K562 (cell line): ENCODE results near the gene GPSM3. TPM values are rescaled to one million over a fixed set of nuclear protein-coding genes. Genes with fewer than 3 reads are reported as not detected.

Experiments
- ATAC-seq: fragments of 200-7000 bp; cut with Tn5 transposase; 3 replicates; pipeline ENCODE4 v1.9.1; 2020; ENCODE audit warnings: moderate library complexity
- BruUV-seq: library from RNA; stranded (reverse); fragments of 400-500 nt; replicated peaks from 2 replicates; lab custom pipeline; 2021; lab: Mats Ljungman, UMichigan
- CTCF ChIA-PET: fragments of 300-600 bp; formaldehyde crosslinking; extraction: SDS; loops from one replicate; lab custom pipeline; 2021; ENCODE audit warnings: low intra/inter-chr PET ratio; lab: Yijun Ruan, JAX
- POLR2A ChIA-PET: fragments of 300-600, 350-650 bp; sonication (Branson Sonifier 250); formaldehyde crosslinking; extraction: SDS; loops from one replicate; lab custom pipeline; 2021; ENCODE audit warnings: antibody characterized with exemption, inconsistent platforms; lab: Yijun Ruan, JAX
- DNase-seq, 4 experiments: peaks; one replicate each; pipeline versions ENCODE4 v3.0.0 to v3.0.0-alpha.2; 2011 to 2018; ENCODE audit warnings: low spot score in 3 of 4, mixed read lengths in 3 of 4; ENCODE audit errors: extremely low read depth in 1 of 4
- FAIRE-seq: peaks from 2 replicates; lab custom pipeline; 2011; peaks lifted over from hg19 to GRCh38; lab: Jason Lieb, UNC
- H2AFZ ChIP-seq: 2 replicates; pipeline ENCODE4 v1.6.0; 2011; ENCODE audit warnings: low read depth, low read length, control low read depth, inconsistent platforms
- H3K27ac ChIP-seq: fragments of 200-600 bp; 3 replicates; pipeline ENCODE4 v1.8.0; 2011; ENCODE audit warnings: low read depth, mild to moderate bottlenecking, control low read depth, inconsistent platforms, low read length, moderate library complexity, mixed read lengths; ENCODE audit errors: extremely low read depth
- H3K27me3 ChIP-seq, 2 experiments: fragments of 300-600 bp in 1 of 2; 2 replicates in 1 of 2; 3 replicates in 1 of 2; pipeline versions ENCODE4 v1.6.0 to v1.8.0; 2011; ENCODE audit warnings: inconsistent platforms in 2 of 2, low read length in 2 of 2, mild to moderate bottlenecking in 1 of 2, mixed read lengths in 1 of 2, moderate library complexity in 1 of 2; ENCODE audit not compliant: control insufficient read depth in 2 of 2, insufficient read depth in 2 of 2
- H3K36me3 ChIP-seq: fragments of 300-600 bp; 3 replicates; pipeline ENCODE4 v1.8.0; 2011; ENCODE audit warnings: mild to moderate bottlenecking, low read length, inconsistent platforms; ENCODE audit not compliant: control insufficient read depth, insufficient read depth
- H3K4me1 ChIP-seq, 2 experiments: fragments of 200-600 bp in 1 of 2; replicated peaks in 1 of 2; 2 replicates in 1 of 2; 3 replicates in 1 of 2; pipeline versions ENCODE4 v1.5.1 to v1.8.0; 2011; ENCODE audit warnings: inconsistent platforms in 2 of 2, low read length in 2 of 2, mild to moderate bottlenecking in 1 of 2, mixed read lengths in 1 of 2, moderate library complexity in 1 of 2; ENCODE audit not compliant: control insufficient read depth in 2 of 2, insufficient read depth in 2 of 2
- H3K4me2 ChIP-seq: 2 replicates; pipeline ENCODE4 v1.6.1; 2011; ENCODE audit warnings: low read length, control low read depth, inconsistent platforms, mixed read lengths; ENCODE audit not compliant: insufficient read depth
- H3K4me3 ChIP-seq: fragments of 200-600 bp; sonication (generic), shearing (Covaris generic); 2 replicates; pipeline ENCODE4 v1.5.1; 2016; ENCODE audit warnings: control low read depth, inconsistent platforms
- H3K79me2 ChIP-seq: fragments of 200-600 bp; 3 replicates; pipeline ENCODE4 v1.8.0; 2011; ENCODE audit warnings: low read length, inconsistent platforms; ENCODE audit not compliant: control insufficient read depth, insufficient read depth
- H3K9ac ChIP-seq, 2 experiments: 2 replicates each; pipeline versions ENCODE4 v1.6.0 to v1.6.1; 2011; ENCODE audit warnings: low read depth in 2 of 2, low read length in 2 of 2, control low read depth in 1 of 2, inconsistent platforms in 1 of 2, mild to moderate bottlenecking in 1 of 2, mixed read lengths in 1 of 2; ENCODE audit not compliant: insufficient read depth in 1 of 2
- H3K9me1 ChIP-seq: one replicate; pipeline ENCODE4 v1.6.0; 2011; ENCODE audit warnings: inconsistent platforms, mild to moderate bottlenecking, low read length, moderate library complexity; ENCODE audit not compliant: control insufficient read depth, insufficient read depth
- H3K9me3 ChIP-seq: replicated peaks from 2 replicates; pipeline ENCODE4 v1.5.1; 2011; ENCODE audit warnings: low read depth, low read length, inconsistent platforms; ENCODE audit not compliant: control insufficient read depth, insufficient read depth
- H4K20me1 ChIP-seq: replicated peaks from 2 replicates; pipeline ENCODE4 v1.6.1; 2011; ENCODE audit warnings: low read length, inconsistent platforms, mixed read lengths; ENCODE audit not compliant: control insufficient read depth, insufficient read depth
- NFE2L1 ChIP-seq: fragments of 450-650 bp; IDR thresholded peaks from 2 replicates; pipeline ENCODE4 v1.6.1; 2016; ENCODE audit warnings: missing genetic modification characterization, low read depth, mild to moderate bottlenecking, missing compliant biosample characterization, moderate library complexity, borderline replicate concordance
- ZBTB7A ChIP-seq: IDR thresholded peaks from 2 replicates; pipeline ENCODE4 v1.6.1; 2011; ENCODE audit warnings: low read depth, mild to moderate bottlenecking, low read length, moderate library complexity, borderline replicate concordance; ENCODE audit not compliant: control insufficient read depth
- ZNF695 ChIP-seq: fragments of 450-650 bp; formaldehyde crosslinking; IDR thresholded peaks from 2 replicates; pipeline ENCODE4 v1.4.0; 2020; ENCODE audit warnings: mild to moderate bottlenecking, moderate library complexity
- WGBS: fragments of 100-300 bp; shearing (Covaris generic); methylation state at CpG from one replicate; pipeline ENCODE4 v1.1.6; 2016; ENCODE audit warnings: low coverage, mixed read lengths; ENCODE audit not compliant: insufficient coverage; ENCODE audit errors: missing lambda C conversion rate; 5-methylcytosine and 5-hydroxymethylcytosine counted together
- in situ Hi-C: fragments of 300-500 bp; cut with MboI; formaldehyde crosslinking; loops from 4 replicates; pipeline ENCODE4 v1.15.0; 2018; ENCODE audit warnings: inconsistent platforms, mixed read lengths
- intact Hi-C: fragments of 100-400 bp; cut with micrococcal nuclease; formaldehyde crosslinking; loops from 2 replicates; pipeline ENCODE4 v1.14.2; 2022
- polyA plus RNA-seq, 8 experiments: library from polyadenylated mRNA; depleted of rRNA in 4 of 8; stranded (reverse) in 5 of 8; unstranded in 3 of 8; fragments of >200 nt; fragmentation: Nextera tagmentation in 2 of 8; fragmentation: Illumina TruSeq in 1 of 8; extraction: Ambion mirVana in 2 of 8; extraction: Trizol in 1 of 8; gene quantifications; 2 replicates each; pipeline versions ENCODE4 v1.2.1 to v1.2.3, GENCODE V29; 2011 to 2014; ENCODE audit warnings: inconsistent platforms in 1 of 8, missing spikeins in 1 of 8
- total RNA-seq, 7 experiments: library from RNA; depleted of rRNA in 6 of 7; stranded (reverse); fragments of >200 nt in 6 of 7; fragmentation: Illumina TruSeq in 2 of 7; extraction: Trizol in 2 of 7; gene quantifications; 2 replicates each; pipeline versions ENCODE4 v1.2.1 to v1.2.3, GENCODE V29; 2011 to 2021; ENCODE audit warnings: low replicate concordance in 1 of 7
- TF ChIP-seq, protein P1 (sequence below): fragments of 450-650 bp; formaldehyde crosslinking; IDR thresholded peaks from 2 replicates; pipeline ENCODE4 v1.4.0; 2020; ENCODE audit warnings: mild to moderate bottlenecking, mixed read lengths
- TF ChIP-seq, protein P2 (sequence below), 2 experiments: fragments of 450-650 bp in 1 of 2; IDR thresholded peaks; 2 replicates each; pipeline ENCODE4 v1.6.1; 2011 to 2017; ENCODE audit warnings: low read depth in 2 of 2, antibody characterized with exemption in 1 of 2, borderline replicate concordance in 1 of 2, low read length in 1 of 2, mild to moderate bottlenecking in 1 of 2, mixed read lengths in 1 of 2; ENCODE audit not compliant: control insufficient read depth in 1 of 2

GPSM3 gene
- total and polyA plus RNA-seq, 9 of the 15 experiments (the other 6 are each of a cell fraction or from before 2014, with no cell fraction given) = 5.3 to 42.6 (median 24.4) TPM

DNA sequence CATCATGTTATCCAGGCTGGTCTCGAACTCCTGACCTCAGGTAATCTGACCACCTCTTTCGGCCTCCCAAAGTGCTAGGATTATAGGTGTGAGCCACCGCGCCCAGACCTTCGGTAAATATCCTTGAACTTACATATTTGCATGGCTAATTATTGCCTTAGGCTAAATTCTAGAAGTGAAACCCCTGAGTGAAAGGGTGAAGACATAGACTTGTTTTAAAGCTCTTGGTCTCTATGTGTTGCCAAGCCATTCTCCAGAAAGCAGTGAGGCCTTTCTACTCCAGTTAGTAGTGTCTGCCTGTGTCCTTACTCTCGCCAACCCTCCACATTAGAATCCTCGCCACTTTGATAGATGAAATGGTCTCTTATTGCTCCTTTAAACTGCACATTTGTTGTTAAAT is 34.0 kb upstream of the GPSM3 start:
- in situ Hi-C loops = no loop called here

More for the DNA sequence above, 34.0 kb upstream of the GPSM3 start:
- Histone ChIP-seq H2AFZ (no peak overlapping the region), H3K4me3 (no peak overlapping the region), H3K9me1 (no peaks in the 10 kb centered on the region), H4K20me1 (no peaks in the 10 kb centered on the region; the same call in none of the 2 replicates), H3K9ac (no peak overlapping the region), H3K27ac (no peak overlapping the region), H3K36me3 (no peaks in the 10 kb centered on the region), H3K9me3 (no peaks in the 10 kb centered on the region), H3K79me2 (no peaks in the 10 kb centered on the region), H3K4me2 (no peak overlapping the region), H3K27me3 (peaks cover 14 to 32% of the 10 kb centered on the region in 2 experiments; a peak in 4 of 5 replicates), H3K4me1 (no peaks in the 10 kb centered on the region; a peak in 1 of 5 replicates)
- ChIA-PET CTCF (no interaction called here), POLR2A (no interaction called here)
- DNase-seq (no peak), ATAC-seq (no peak), FAIRE-seq (no peak)
- TF ChIP-seq, protein P1, sequence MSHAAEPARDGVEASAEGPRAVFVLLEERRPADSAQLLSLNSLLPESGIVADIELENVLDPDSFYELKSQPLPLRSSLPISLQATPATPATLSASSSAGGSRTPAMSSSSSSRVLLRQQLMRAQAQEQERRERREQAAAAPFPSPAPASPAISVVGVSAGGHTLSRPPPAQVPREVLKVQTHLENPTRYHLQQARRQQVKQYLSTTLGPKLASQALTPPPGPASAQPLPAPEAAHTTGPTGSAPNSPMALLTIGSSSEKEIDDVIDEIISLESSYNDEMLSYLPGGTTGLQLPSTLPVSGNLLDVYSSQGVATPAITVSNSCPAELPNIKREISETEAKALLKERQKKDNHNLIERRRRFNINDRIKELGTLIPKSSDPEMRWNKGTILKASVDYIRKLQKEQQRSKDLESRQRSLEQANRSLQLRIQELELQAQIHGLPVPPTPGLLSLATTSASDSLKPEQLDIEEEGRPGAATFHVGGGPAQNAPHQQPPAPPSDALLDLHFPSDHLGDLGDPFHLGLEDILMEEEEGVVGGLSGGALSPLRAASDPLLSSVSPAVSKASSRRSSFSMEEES = no peak
- no peak for TF ChIP-seq ZNF695
- no peak for TF ChIP-seq NFE2L1 (tag)
- TF ChIP-seq, protein P2, sequence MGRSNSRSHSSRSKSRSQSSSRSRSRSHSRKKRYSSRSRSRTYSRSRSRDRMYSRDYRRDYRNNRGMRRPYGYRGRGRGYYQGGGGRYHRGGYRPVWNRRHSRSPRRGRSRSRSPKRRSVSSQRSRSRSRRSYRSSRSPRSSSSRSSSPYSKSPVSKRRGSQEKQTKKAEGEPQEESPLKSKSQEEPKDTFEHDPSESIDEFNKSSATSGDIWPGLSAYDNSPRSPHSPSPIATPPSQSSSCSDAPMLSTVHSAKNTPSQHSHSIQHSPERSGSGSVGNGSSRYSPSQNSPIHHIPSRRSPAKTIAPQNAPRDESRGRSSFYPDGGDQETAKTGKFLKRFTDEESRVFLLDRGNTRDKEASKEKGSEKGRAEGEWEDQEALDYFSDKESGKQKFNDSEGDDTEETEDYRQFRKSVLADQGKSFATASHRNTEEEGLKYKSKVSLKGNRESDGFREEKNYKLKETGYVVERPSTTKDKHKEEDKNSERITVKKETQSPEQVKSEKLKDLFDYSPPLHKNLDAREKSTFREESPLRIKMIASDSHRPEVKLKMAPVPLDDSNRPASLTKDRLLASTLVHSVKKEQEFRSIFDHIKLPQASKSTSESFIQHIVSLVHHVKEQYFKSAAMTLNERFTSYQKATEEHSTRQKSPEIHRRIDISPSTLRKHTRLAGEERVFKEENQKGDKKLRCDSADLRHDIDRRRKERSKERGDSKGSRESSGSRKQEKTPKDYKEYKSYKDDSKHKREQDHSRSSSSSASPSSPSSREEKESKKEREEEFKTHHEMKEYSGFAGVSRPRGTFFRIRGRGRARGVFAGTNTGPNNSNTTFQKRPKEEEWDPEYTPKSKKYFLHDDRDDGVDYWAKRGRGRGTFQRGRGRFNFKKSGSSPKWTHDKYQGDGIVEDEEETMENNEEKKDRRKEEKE (IDR thresholded peaks at IDR 0.05; ENCODE audit: borderline replicate concordance in 1 of 2, control insufficient read depth in 1 of 2, low read depth in 2 of 2, low read length in 1 of 2) = no peak
- no peak for TF ChIP-seq ZBTB7A
- 9% methylated on average over 7 of the region's 7 CpGs for WGBS
- no TSS peak for BruUV-seq
- intact Hi-C loops = no loop called here
